GM18508 (cell line): ENCODE data around the gene ZAR1.

Source experiments
- ATAC-seq: cut with Tn5 transposase; IDR thresholded peaks from one replicate; pipeline ENCODE4 v1.9.1; 2021; ENCODE audit warnings: moderate number of reproducible peaks; ENCODE audit not compliant: insufficient read depth, unreplicated experiment

Gene ZAR1

DNA sequence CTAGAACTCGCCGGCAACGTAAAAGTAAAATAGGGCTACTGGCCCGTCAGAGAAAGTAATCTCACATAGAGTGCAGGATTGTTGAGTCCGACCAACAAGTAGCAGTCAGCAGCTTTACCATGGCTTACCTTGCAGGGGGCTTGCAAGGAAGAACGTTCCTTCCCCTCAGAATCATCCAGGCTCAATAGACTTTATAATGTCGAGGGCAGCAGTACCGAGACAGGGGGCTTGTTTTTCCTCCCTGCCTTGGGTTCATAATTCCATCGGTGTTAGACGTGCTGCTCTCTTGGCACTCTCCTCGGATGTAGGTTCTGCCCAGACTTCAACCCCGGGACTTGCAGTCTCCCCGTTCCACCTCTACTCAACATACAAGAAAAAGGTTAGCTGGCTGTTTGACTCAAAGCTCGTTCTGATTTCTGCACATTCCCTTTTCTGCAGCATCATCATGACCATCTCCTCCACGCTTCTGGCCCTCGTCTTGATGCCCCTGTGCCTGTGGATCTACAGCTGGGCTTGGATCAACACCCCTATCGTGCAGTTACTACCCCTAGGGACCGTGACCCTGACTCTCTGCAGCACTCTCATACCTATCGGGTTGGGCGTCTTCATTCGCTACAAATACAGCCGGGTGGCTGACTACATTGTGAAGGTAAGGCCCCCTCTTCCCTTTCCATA is 5.4 kb upstream of the ZAR1 start:
- no peak for ATAC-seq

DNA sequence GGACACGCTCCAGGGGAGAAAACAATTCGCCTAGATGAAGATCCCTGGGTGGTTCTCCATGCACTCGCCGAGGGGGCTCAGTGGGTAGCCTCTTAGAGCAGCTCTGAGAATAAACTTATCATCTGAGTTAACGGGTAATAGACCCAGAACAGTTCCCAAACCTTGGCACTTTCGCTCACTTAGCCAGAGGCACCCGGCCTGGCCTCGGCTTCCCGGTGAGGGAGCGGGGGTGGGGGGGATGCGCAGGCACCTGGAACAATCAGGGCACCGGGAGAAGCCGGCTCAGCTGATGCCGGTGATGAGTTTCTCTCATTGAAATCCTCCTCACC is 405 bp upstream of the ZAR1 start:
- ATAC-seq = no peak

DNA sequence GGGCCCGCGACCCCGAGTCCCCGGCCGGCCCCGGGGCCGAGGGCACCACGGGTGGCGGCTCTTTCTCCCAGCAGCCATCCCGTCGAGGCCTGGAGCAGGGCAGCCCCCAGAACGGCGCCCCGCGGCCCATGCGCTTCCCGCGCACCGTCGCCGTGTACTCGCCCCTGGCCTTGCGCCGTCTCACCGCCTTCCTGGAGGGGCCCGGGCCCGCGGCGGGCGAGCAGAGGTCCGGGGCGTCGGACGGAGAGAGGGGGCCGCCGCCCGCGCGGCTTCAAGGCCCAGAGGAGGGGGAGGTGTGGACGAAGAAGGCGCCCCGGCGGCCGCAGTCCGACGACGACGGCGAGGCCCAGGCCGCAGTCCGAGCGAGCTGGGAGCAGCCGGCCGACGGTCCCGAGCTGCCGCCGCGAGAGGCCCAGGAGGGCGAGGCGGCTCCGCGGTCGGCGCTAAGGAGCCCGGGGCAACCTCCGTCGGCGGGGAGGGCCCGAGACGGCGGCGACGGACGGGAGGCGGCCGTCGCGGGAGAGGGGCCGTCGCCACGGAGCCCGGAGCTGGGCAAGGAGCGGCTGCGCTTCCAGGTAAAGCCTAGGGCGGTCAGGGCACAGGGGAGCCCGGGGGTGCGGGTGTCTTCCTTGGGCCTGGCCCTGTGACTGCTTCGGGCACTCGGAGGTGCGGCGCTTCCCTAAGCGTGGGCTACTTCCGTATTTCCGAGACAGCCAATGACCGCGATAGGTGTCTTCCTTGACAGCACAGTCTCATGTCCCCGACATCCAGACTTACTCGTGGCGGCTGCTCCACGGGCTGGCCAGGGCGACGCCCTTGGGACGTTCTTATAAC is 845 bp downstream of the ZAR1 start:
- no peak for ATAC-seq

DNA sequence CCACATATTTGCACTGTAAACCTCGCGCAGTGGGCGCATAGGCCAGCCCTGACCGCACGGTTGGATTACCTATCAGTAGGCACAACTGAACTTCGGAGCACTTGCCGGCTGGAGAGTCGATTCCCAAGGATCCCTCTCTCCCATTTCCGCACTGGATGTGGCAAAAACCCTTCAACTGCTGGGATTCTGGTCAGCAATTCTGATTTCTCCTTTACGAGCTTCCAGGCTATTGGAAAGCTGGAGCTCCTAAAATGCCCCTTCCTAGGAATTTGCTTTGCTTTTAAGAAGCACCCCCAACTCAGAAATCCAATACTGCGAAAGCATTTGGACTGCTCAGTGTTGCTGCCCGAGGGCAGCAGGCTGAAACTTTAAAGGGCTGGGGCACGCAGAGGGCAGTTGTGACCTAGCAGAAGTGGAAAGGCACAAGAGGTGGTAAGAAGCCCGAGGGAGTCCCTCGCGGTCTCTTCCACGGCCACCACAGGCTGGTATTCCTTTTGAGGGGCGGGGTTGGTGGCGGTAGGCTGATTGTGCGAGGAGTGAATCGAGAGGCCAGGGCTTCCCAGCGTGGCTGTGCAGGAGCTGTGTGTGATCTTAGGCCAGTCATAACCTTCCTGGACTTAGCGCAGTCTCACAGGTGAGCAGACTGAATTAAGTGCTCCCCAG is 1.6 kb downstream of the ZAR1 start:
- no peak for ATAC-seq

DNA sequence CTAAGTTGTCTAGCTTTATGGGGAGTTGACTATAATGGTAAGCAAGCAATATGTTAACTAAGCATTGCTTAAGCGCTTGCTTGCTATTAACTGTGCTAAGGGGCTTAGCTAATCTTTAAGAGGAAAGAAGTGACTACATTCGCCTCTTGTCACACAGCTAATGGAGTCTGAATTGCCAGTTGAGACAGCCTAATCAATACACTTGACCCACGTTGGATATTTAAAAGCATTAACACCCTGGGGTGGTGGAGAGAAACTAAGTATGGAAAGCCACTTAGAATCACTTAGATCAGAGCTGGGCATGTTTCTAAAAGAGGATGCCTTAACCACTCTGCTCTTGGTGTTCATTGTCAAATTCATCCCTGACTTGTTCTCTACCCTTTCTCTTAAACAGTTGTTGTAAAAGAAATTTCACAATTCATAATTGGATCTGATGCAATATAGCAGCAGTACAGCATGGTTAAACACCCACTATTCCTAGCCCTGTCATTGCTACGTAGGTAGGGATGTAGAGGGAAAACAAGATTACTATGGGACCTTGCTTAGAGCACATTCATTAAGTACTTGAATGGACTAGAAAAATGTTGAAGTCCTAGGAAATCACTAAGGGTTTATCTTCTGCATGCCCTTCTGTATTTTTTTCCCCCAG is 3.5 kb downstream of the ZAR1 start:
- ATAC-seq = no peak

DNA sequence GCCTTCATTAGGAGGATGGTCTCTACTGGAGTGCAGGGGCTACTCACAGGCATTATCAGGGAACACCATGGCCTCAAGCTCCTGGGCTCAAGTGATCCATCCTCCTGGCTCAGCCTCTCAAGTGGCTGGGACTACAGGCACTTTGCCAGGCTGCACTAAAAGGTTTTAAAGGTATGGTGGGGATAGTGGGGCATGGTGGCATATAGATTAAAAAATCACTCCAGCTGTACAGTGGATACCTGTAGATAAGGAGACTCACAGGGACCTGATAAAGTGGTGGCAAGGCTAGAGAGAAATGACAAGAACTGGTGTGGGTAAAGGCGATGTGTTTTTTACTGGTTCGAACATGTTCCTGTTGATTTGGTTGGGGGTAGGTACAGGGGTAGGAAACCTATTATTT is 5.9 kb downstream of the ZAR1 start:
- ATAC-seq = no peak

DNA sequence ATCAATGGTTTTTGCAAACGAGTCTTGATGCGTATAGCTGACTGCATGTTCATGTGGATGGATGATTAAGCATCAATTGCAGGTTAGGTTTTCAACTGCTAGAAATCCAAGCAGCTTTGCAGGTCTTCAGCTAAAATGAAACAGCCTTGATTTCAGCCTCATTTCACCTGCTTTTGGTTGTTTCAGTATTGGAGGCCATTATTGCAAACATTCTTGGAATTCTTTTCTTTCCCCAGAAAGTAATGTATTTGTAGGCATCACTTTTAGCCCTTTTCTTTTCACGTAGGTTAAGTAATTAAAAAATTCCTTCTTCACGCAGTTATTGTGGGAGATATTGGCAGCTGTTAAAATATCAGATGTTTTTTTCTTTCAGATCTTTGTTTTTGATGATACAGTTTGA is 8.8 kb downstream of the ZAR1 start:
- no peak for ATAC-seq

DNA sequence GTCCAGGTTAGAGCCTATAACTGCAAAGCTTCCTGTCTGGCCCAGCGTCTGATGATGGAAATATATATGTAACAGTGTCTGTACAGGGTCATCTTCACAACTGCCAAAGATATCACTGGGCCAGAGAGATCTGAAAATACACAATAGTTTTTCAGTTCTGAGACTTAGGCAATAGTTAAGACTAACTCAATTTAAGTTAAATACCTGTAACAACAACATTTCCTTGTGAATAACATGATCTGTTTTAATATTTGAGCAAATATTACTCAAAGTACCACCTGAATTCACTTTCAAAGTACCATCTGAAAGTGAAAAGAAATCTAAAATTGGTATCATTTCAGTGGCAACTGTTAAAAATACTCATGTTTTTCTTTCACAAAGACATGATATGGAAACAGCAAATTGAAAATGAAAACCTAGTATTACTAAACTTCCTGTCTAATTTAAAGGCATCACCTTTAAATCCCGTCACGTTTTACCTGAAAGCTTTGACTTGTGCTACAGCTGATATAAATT is 9.6 kb downstream of the ZAR1 start:
- ATAC-seq = peak; percentile 74

DNA sequence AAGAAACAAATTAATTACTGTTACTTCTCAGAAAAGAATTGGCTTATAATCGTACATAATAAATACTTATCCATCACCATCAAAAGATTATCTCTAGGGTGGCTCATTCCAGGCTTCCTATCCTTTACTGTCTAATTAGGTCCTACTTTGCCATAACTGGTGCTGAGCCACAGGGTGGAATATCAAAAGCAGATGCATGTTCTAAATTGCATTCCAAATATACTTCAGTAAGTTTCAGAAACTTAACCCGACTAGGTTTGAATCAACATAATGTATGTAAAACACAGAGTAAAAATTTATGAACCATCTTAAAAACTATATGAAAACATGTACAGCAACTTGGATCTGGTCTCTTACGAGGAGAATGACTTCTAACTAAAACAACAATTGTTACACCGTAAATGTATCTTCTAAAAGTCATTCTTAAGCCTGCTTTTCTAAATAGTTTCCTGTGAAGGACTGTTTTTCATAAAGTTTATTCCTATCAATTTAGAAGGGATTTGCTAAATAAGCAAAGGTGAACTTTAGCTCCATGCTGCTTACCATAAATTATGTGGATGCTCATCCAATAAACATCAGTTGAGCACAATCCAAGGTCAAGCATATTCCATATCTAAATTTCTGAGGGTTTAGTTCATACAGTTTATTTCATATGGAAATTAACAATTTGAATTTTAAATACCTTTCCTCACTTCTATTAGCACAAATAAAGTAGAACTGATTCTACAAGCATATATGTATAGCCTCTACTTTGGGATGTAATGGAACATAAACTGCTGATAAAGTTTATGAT is 13.4 kb downstream of the ZAR1 start:
- ATAC-seq = no peak

DNA sequence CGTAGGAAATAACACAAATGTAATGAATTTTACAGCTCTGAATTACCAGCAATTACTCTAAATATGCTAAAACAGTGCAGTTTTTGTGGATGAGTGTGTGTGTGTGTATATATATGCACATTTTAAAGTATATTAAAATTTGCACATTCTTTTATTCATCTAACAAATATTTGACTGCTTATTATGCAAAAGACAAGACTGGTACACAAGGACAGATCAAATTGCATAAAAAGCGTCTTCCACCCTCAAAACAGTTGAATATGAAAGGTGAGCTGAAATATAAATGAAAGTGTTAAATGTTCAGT is 13.9 kb downstream of the ZAR1 start:
- ATAC-seq = no peak

DNA sequence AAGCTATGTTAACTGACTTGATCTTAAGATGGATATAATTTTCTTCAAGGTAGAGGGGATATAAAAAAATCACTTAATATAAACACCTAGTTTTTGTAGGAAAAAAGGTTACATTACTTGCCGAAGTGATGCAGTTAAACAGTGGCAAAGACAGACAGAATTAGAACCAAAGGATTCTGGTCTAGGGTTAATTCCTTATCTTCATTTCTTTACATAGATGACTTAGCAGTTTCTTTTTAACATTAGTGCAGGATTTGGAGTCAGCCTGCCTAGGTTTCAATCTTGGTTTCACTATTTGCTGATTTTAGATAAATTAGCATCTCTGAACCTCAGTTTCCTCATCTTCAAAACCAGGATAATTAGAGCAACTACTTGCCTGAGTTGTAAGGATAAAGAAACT is 14.3 kb downstream of the ZAR1 start:
- no peak for ATAC-seq

DNA sequence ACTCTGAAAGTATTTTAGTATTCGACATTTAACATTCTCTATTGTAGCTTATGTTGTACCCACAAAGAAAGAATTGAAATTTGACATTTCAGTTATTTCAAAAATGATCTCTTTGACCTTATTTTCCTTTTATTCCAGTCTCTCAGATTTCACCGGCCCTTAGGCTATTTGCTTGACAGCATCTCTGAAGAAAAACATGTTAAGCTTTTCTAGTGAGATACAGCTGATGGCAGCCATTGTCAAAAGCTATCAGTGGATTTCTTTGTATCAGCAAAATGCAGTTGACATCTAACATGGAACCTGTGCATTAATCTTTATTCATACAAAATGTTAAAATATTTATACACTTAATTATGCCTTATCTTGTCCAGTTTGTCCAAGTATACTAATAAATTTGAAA is 16.7 kb downstream of the ZAR1 start:
- no peak for ATAC-seq

DNA sequence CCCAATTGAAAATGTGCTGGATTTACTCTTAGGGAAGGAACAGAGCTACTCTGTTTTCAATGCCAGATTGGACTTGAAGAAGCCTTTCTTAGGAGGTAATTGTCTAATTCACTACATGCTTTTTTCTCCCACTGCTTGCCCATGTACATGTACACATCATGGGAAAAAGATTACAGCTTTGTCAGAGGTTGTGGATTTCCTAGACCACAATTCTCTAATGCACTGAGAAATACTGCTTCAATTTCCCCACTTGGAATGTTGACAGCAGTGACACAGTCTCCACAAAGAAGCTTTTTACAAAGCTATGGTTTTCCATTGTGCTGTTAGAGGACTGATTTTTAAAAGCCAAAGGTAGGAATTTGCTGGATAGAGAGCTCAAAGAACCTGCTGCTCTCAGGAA is 19.5 kb downstream of the ZAR1 start:
- no peak for ATAC-seq

DNA sequence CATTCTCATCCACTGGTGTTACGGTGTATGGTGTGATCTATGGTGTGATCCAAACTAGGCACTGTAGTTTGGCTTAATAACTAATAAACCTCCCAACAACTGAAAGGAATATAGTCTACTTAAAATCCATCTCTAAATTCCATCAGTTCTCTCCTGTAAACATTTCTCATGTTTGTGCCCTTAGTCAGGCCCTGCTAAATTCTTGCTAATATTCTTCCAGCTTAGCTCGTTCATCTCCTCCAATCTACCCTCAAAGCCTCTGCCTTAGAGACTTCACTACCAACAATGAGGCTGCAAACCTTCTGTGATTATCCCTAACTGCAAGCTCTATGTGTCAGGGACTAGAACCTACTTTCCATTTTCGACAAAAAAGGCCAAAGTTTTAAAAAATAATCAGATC is 28.1 kb downstream of the ZAR1 start:
- ATAC-seq = no peak

DNA sequence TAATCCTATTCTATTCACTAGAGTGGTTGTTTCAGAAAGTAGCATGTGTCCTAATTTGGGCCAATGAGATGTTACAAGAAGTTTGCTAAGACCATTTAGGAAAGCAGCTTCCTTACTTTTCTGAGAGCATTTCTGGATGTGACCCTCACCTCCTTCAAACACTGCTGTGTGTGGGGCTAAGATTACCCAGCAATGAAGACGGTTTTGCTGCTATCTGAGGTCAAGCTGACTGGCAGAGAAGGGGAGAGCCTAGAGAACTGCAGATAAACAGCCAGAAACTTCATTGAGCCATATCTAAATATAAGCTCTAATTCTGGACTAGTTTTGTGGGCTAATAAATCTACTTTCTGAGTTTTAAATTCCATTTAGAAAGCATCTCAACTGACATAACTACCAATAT is 36.4 kb downstream of the ZAR1 start:
- no peak for ATAC-seq

DNA sequence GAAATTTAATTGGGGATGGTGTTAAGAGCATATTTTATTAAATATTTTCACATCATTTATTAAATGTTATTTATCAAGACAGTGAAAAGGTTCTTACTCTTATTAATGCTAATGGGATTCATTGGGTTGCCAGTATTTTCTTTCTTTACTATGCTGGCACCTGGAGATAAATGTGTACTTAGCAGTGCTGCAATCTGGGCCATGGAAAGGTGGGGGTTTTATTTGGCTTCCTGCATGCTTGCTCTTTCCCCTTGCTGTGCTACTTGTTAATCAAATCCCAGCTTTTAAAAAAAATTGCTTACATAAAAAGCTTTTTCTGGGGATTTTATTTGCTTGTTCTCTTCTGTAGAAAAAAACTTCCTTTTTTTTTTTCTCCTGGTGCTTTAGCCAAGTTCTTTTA is 48.3 kb downstream of the ZAR1 start:
- no peak for ATAC-seq

DNA sequence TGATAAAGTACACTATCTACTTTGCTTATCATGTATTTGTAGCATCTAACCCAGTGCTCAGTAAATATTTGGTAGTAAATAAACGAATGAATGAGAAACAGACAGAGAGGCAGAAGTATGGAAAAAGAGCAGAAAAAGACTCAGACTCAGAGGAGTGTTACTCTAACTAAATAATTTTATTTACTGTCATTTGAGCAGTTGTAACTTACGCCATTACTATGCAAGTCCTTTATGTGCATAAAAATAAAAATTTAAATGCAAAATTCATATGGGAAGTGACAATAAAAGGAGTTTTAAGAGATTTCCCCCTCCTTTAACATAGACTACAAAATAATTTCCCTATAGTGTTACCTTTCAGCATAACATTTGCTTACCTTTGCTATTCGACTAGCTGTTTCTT is 49.5 kb downstream of the ZAR1 start:
- ATAC-seq = no peak

DNA sequence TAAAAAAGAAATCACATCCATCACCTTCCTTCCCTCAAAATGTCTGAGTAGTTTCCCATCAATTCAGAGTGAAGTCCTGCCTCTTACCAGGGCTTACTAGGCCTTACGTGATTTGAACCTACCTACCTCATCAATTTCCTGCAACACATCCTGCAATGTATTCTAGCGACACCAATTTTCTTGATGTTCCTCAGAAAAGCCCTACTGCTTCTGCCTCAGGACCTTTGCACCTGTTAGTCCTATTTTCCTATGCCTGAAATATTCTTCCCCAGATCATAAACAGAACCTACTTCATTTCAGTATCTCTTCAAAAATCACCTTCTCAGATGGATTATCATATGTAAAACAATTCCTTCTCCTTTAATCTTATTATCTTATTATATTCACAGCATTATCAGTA is 52.8 kb downstream of the ZAR1 start:
- no peak for ATAC-seq

DNA sequence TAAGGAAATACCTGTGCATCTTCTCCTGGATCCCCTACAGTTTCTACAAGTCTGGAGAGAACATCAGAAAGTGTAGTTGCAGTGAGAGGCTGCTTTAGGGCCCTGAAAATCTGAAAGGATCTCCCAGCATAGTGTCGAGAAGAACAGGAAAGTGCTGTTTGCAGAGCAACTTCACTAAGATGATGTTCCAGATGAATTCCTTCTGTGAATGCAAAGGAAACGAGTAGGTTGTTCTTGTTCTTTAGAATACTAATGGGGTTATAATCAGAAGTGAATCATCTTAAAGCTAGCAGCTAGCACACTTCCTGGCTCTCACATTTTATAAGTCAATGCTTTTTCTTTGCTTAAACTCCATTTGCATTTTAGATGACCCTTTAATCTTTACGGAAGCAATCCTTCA is 53.7 kb downstream of the ZAR1 start:
- ATAC-seq = no peak
